ENCODE results near the gene TMCO4. TPM values are rescaled to one million over a fixed set of nuclear protein-coding genes. Genes with fewer than 3 reads are reported as not detected.

TMCO4 gene
- total RNA-seq, 2 donors from 2014 or later: 26.9 to 44.1 TPM

- no peaks in the 10 kb centered on the region for H3K36me3 ChIP-seq
- DNase-seq: no peak
- no peak overlapping the region for H3K27ac ChIP-seq
- no peak overlapping the region for H3K9ac ChIP-seq (ENCODE audit: low read depth in 2 of 2, low read length in 2 of 2)
- no peak overlapping the region for H3K4me3 ChIP-seq
- no peak for TF ChIP-seq CTCF (IDR thresholded peaks at IDR 0.05)
- H3K27me3 ChIP-seq: peaks cover 27% of the 10 kb centered on the region
- no peaks in the 10 kb centered on the region for H3K9me3 ChIP-seq
- no peaks in the 10 kb centered on the region for H3K4me1 ChIP-seq
- intact Hi-C loops (cut with DNase I): no loop called here
These were observed 137.4 kb downstream of the TMCO4 start for GRCh38 chr1:19662313-19662712.

DNA sequence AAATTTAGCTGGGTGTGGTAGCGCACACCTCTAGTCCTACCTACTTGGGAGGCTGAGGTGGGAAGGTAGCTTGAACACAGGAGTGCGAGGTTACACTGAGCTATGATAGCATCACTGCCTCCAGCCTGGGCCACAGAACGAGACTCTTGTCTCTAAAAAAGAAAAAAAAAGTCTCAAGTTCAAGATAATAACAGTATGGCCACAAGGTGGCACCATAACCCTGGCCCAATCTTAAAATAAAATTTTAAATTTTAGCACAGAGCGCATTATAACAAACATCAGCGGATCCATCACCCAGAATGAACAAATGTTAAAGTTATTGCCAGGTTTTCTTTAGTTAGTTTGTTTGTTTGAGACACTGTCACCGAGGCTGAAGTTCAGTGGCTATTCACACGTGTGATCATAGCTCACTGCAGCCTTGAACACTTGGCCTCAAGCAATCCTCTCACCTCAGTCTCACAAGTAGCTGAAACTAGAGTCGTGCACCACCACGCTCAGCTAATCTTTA is 137.9 kb downstream of the TMCO4 start:
- intact Hi-C loops (cut with DNase I): no loop called here
- Histone ChIP-seq H3K36me3 (no peaks in the 10 kb centered on the region), H3K27ac (no peak overlapping the region), H3K4me3 (no peak overlapping the region), H3K27me3 (peaks cover 27% of the 10 kb centered on the region), H3K4me1 (no peaks in the 10 kb centered on the region), H3K9ac (ENCODE audit: low read depth in 2 of 2, low read length in 2 of 2) (no peak overlapping the region), H3K9me3 (no peaks in the 10 kb centered on the region)
- no peak for DNase-seq
- peak; percentile 52 for TF ChIP-seq CTCF (IDR thresholded peaks at IDR 0.05)

GRCh38 chr1:19658186-19658585 is 141.5 kb downstream of the TMCO4 start:
- no peak overlapping the region for H3K27ac ChIP-seq
- H3K36me3 ChIP-seq: peaks cover 8% of the 10 kb centered on the region
- DNase-seq: no peak
- H3K4me1 ChIP-seq: no peaks in the 10 kb centered on the region
- TF ChIP-seq CTCF (IDR thresholded peaks at IDR 0.05): no peak
- no peak overlapping the region for H3K9ac ChIP-seq (ENCODE audit: low read depth in 2 of 2, low read length in 2 of 2)
- H3K4me3 ChIP-seq: no peak overlapping the region
- no peaks in the 10 kb centered on the region for H3K27me3 ChIP-seq
- no peaks in the 10 kb centered on the region for H3K9me3 ChIP-seq
- intact Hi-C loops (cut with DNase I): no loop called here

GRCh38 chr1:19657511-19657910 is 142.2 kb downstream of the TMCO4 start:
- no peak for DNase-seq
- no peaks in the 10 kb centered on the region for H3K4me1 ChIP-seq
- intact Hi-C loops (cut with DNase I): no loop called here
- H3K27ac ChIP-seq: no peak overlapping the region
- H3K4me3 ChIP-seq: no peak overlapping the region
- no peak overlapping the region for H3K9ac ChIP-seq (ENCODE audit: low read depth in 2 of 2, low read length in 2 of 2)
- TF ChIP-seq CTCF (IDR thresholded peaks at IDR 0.05): no peak
- H3K36me3 ChIP-seq: peaks cover 8% of the 10 kb centered on the region
- no peaks in the 10 kb centered on the region for H3K27me3 ChIP-seq
- no peaks in the 10 kb centered on the region for H3K9me3 ChIP-seq

DNA sequence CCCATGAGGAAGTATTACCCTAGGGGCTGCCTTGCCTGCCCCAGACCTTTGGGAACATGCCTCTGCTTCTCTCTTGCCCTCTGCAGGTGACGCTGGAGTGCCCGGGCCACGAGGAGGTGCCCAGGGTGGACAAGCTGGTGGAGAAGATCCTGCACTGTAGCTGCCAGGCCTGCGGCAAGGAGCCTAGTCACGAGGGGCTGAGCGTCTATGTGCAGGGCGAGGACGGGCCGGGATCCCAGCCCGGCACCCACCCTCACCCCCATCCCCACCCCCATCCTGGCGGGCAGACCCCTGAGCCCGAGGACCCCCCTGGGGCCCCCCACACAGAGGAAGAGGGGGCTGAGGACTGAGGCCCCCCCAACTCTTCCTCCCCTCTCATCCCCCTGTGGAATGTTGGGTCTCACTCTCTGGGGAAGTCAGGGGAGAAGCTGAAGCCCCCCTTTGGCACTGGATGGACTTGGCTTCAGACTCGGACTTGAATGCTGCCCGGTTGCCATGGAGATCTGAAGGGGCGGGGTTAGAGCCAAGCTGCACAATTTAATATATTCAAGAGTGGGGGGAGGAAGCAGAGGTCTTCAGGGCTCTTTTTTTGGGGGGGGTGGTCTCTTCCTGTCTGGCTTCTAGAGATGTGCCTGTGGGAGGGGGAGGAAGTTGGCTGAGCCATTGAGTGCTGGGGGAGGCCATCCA is 142.8 kb downstream of the TMCO4 start:
- intact Hi-C loops (cut with DNase I): no loop called here

More for the DNA sequence above, 142.8 kb downstream of the TMCO4 start:
- Histone ChIP-seq H3K4me3 (no peak overlapping the region), H3K36me3 (peaks cover 8% of the 10 kb centered on the region), H3K9ac (ENCODE audit: low read depth in 2 of 2, low read length in 2 of 2) (no peak overlapping the region), H3K27ac (no peak overlapping the region), H3K9me3 (no peaks in the 10 kb centered on the region), H3K4me1 (no peaks in the 10 kb centered on the region), H3K27me3 (no peaks in the 10 kb centered on the region)
- no peak for TF ChIP-seq CTCF (IDR thresholded peaks at IDR 0.05)
- DNase-seq: no peak
